Type B pancreatic cell (in vitro differentiated cells): ENCODE data around the gene SEPTIN6. TPM values are rescaled to one million over a fixed set of nuclear protein-coding genes. Genes with fewer than 3 reads are reported as not detected.
A peak's percentile ranks its signal among the peaks of the same experiment; 100 is the strongest.

Experiments used
- DNase-seq: peaks from one replicate; pipeline ENCODE4 v3.0.0; 2021; ENCODE audit warnings: mixed read lengths; ENCODE audit not compliant: unreplicated experiment; ENCODE audit errors: extremely low spot score
- H3K27ac Mint-ChIP-seq: 2 replicates; pipeline ENCODE4 v1.8.0; 2021; ENCODE audit warnings: mild to moderate bottlenecking, mixed read lengths
- H3K27me3 Mint-ChIP-seq: 2 replicates; pipeline ENCODE4 v1.8.0; 2021; ENCODE audit warnings: mixed read lengths
- H3K36me3 Mint-ChIP-seq: 2 replicates; pipeline ENCODE4 v1.8.0; 2021; ENCODE audit warnings: mixed read lengths
- H3K4me1 Mint-ChIP-seq: one replicate; pipeline ENCODE4 v1.8.0; 2021; ENCODE audit warnings: mixed read lengths; ENCODE audit not compliant: unreplicated experiment
- H3K4me3 Mint-ChIP-seq: 2 replicates; pipeline ENCODE4 v1.8.0; 2021; ENCODE audit warnings: mild to moderate bottlenecking, mixed read lengths
- H3K9me3 Mint-ChIP-seq: 2 replicates; pipeline ENCODE4 v1.8.0; 2021; ENCODE audit warnings: mixed read lengths
- CTCF ChIP-seq: fragments of 200-600 bp; sonication (generic); conservative IDR thresholded peaks from 2 replicates; pipeline ENCODE4 v1.5.0; 2021; ENCODE audit warnings: antibody characterized with exemption, mild to moderate bottlenecking
- total RNA-seq: library from RNA; stranded (reverse); gene quantifications from 2 replicates; pipeline ENCODE4 v1.2.1, GENCODE V29; 2021; ENCODE audit warnings: low replicate concordance

The SEPTIN6 gene
- total RNA-seq, 1 donor from 2014 or later = 70.2 TPM

GRCh38 chrX:119709630-119710029 is 16.7 kb upstream of the SEPTIN6 start:
- Mint-ChIP-seq H3K4me3 (no peak overlapping the region), H3K9me3 (peaks cover 6% of the 10 kb centered on the region), H3K4me1 (no peaks in the 10 kb centered on the region), H3K27me3 (no peaks in the 10 kb centered on the region), H3K36me3 (no peaks in the 10 kb centered on the region), H3K27ac (no peak overlapping the region)
- DNase-seq = no peak
- TF ChIP-seq CTCF = no peak

GRCh38 chrX:119708936-119709335 is 16.0 kb upstream of the SEPTIN6 start:
- no peaks in the 10 kb centered on the region for H3K4me1 Mint-ChIP-seq
- TF ChIP-seq CTCF = no peak
- peaks cover 6% of the 10 kb centered on the region for H3K9me3 Mint-ChIP-seq
- H3K27me3 Mint-ChIP-seq = no peaks in the 10 kb centered on the region
- DNase-seq = no peak
- H3K36me3 Mint-ChIP-seq = no peaks in the 10 kb centered on the region
- no peak overlapping the region for H3K4me3 Mint-ChIP-seq
- H3K27ac Mint-ChIP-seq = no peak overlapping the region

GRCh38 chrX:119706616-119707015 is 13.6 kb upstream of the SEPTIN6 start:
- Mint-ChIP-seq H3K4me1 (no peaks in the 10 kb centered on the region), H3K9me3 (peaks cover 6% of the 10 kb centered on the region), H3K27me3 (no peaks in the 10 kb centered on the region), H3K36me3 (no peaks in the 10 kb centered on the region), H3K4me3 (no peak overlapping the region), H3K27ac (no peak overlapping the region)
- no peak for TF ChIP-seq CTCF
- DNase-seq = no peak

GRCh38 chrX:119698845-119699244 is 5.9 kb upstream of the SEPTIN6 start:
- no peaks in the 10 kb centered on the region for H3K36me3 Mint-ChIP-seq
- H3K27ac Mint-ChIP-seq = no peak overlapping the region
- peak; percentile 72 for TF ChIP-seq CTCF
- DNase-seq = no peak
- H3K4me1 Mint-ChIP-seq = peaks cover 5% of the 10 kb centered on the region
- H3K9me3 Mint-ChIP-seq = peaks cover 5% of the 10 kb centered on the region
- peaks cover 6% of the 10 kb centered on the region for H3K27me3 Mint-ChIP-seq
- no peak overlapping the region for H3K4me3 Mint-ChIP-seq

- Mint-ChIP-seq H3K9me3 (peaks cover 5% of the 10 kb centered on the region), H3K27ac (no peak overlapping the region), H3K4me1 (peaks cover 5% of the 10 kb centered on the region), H3K4me3 (no peak overlapping the region), H3K27me3 (peaks cover 6% of the 10 kb centered on the region), H3K36me3 (no peaks in the 10 kb centered on the region)
- no peak for TF ChIP-seq CTCF
- DNase-seq = no peak
Measured at GRCh38 chrX:119696251-119696890, 3.4 kb upstream of the SEPTIN6 start.
